DOHH2 (cell line): Measurements from ENCODE around the gene LRIG3.

ENCODE experiments used
- CTCF ChIP-seq: fragments of 200-600 bp; sonication (generic); IDR thresholded peaks from one replicate; pipeline ENCODE4 v1.5.1; 2014; ENCODE audit warnings: antibody characterized with exemption, mild to moderate bottlenecking, low read depth, low read length; ENCODE audit not compliant: poor library complexity, severe bottlenecking
- EZH2phosphoT487 ChIP-seq: fragments of 200-600 bp; sonication (generic); IDR thresholded peaks from 2 replicates; pipeline ENCODE4 v1.6.1; 2017; ENCODE audit warnings: borderline replicate concordance, mild to moderate bottlenecking, antibody characterized with exemption, low read length, moderate library complexity, mixed read lengths

GRCh38 chr12:58961906-58962305, 41.6 kb upstream of the LRIG3 start:
- TF ChIP-seq CTCF = no peak
- TF ChIP-seq EZH2phosphoT487 = no peak
